ENCODE results near the gene TSPAN4.

GRCh38 chr11:826836-827145 lies 15.9 kb upstream of the TSPAN4 start:
- TF ChIP-seq EZH2 (IDR thresholded peaks at IDR 0.05; ENCODE audit: borderline replicate concordance, low read length) (no peak), CTCF (conservative IDR thresholded peaks at IDR 0.05 in 1 of 2, IDR thresholded peaks at IDR 0.05 in 1 of 2; ENCODE audit: extremely low read depth in 1 of 2, insufficient read depth in 1 of 2, low read depth in 1 of 2, low read length in 2 of 2) (no peak)
